ENCODE data around the gene PDXK. TPM values are rescaled to one million over a fixed set of nuclear protein-coding genes. Genes with fewer than 3 reads are reported as not detected.
A peak's percentile ranks its signal among the peaks of the same experiment; 100 is the strongest.

Gene PDXK
- total and polyA plus RNA-seq, 7 donors: 17.2 to 96.5 (median 37.0) TPM

DNA sequence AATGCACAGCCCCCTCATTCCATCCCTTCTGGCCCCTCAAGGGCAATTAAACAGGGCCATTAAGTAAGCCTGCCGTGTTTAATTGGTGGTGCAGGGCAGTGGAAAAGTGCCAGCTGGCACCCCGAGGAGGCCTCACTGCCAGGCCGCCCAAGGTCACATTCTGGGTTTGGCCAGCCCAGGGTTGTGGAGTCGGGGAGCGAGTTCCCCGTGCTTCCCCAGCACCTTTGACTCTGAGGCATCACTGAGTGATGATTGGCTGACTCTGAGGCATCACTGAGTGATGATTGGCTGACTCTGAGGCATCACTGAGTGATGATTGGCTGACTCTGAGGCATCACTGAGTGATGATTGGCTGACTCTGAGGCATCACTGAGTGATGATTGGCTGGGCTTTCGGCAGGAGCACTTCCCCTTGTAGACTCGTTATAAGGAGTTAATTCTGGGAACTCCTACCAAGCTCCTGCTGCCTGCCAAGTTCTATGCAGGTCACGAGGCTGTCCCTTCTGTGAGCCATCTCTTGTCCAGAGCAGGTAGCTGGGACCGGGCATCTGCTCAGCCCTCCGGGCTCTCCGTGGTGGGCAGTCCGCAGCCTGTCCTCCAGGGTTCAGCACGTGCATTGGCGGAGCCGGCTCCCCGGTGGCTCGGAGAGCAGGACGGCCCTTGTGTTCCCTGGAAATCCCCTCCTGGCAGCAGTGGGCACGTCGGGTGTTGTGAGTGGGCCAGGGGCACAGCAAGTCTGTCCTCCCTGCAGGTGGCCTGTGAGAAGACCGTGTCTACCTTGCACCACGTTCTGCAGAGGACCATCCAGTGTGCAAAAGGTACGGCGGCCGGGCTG lies 36.2 kb downstream of the PDXK start:
- DNase-seq: peak in 1 of 2 donors; percentile 46
- no peak for ATAC-seq
- intact Hi-C loops (cut with DNase I): loop anchor here in 1 of 2 donors (10.0 kb wide), 1 partner anchor 60 kb away; no protein-coding TSS in a partner anchor
- H3K27ac ChIP-seq: no peak overlapping the region
- peaks cover 10 to 74% of the 10 kb centered on the region in 2 donors for H3K36me3 ChIP-seq (ENCODE audit: insufficient read depth in 1 of 2, low read depth in 1 of 2)
- 77 to 87% (median 83%) methylated on average over 26 of the region's 26 CpGs for WGBS, 3 donors
- no peak overlapping the region for H3K4me3 ChIP-seq
- H3K4me1 ChIP-seq: no peaks in the 10 kb centered on the region
- no peaks in the 10 kb centered on the region for H3K9me3 ChIP-seq
- no peaks in the 10 kb centered on the region for H3K27me3 ChIP-seq (ENCODE audit: insufficient read depth in 3 of 3, low read length in 2 of 3)
- no peak for TF ChIP-seq CTCF (IDR thresholded peaks at IDR 0.05)

GRCh38 chr21:43755820-43756594 lies 37.1 kb downstream of the PDXK start:
- Histone ChIP-seq H3K27me3 (ENCODE audit: insufficient read depth in 3 of 3, low read length in 2 of 3) (no peaks in the 10 kb centered on the region), H3K27ac (no peak overlapping the region), H3K36me3 (ENCODE audit: insufficient read depth in 1 of 2, low read depth in 1 of 2) (peaks cover 10 to 71% of the 10 kb centered on the region in 2 donors), H3K4me1 (no peaks in the 10 kb centered on the region), H3K4me3 (no peak overlapping the region), H3K9me3 (no peaks in the 10 kb centered on the region)
- WGBS, 3 donors: 88 to 90% (median 89%) methylated on average over 37 of the region's 37 CpGs
- TF ChIP-seq CTCF (IDR thresholded peaks at IDR 0.05): no peak
- intact Hi-C loops (cut with DNase I): loop anchor here in 1 of 2 donors (10.0 kb wide), 1 partner anchor 59 kb away; no protein-coding TSS in a partner anchor
- ATAC-seq (no peak), DNase-seq (peak in 1 of 2 donors; percentile 47)

DNA sequence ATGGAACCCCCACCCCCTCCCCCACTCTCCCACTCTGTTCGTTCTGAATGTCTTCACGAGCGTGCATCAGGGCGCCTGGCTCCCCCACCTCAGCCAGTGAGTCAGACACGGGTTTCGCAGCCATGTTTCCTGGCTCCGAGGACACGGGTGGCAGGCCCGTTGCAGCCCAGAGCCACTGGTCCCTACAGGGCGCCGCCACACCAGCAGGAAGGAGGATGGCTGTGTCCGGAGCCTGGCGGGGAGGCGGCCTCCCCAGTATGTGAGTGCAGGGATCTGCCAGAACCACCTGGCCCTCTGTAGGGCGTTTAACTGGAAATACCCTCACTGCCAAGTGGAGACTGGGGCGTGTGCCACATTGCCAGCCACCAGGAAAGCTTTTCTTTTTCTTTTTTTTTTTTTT lies 38.7 kb downstream of the PDXK start:
- ATAC-seq (peak in 2 of 4 donors; percentile 9 to 24), DNase-seq (peak in 1 of 2 donors; percentile 50)
- Histone ChIP-seq H3K9me3 (no peaks in the 10 kb centered on the region), H3K4me1 (no peaks in the 10 kb centered on the region), H3K27me3 (ENCODE audit: insufficient read depth in 3 of 3, low read length in 2 of 3) (no peaks in the 10 kb centered on the region), H3K27ac (no peak overlapping the region), H3K4me3 (no peak overlapping the region), H3K36me3 (ENCODE audit: insufficient read depth in 1 of 2, low read depth in 1 of 2) (peaks cover 10 to 61% of the 10 kb centered on the region in 2 donors)
- no peak for TF ChIP-seq CTCF (IDR thresholded peaks at IDR 0.05)
- intact Hi-C loops (cut with DNase I): loop anchor here in 1 of 2 donors (10.0 kb wide), 1 partner anchor 57 kb away; no protein-coding TSS in a partner anchor
- WGBS, 3 donors: 71 to 80% (median 79%) methylated on average over 16 of the region's 16 CpGs

DNA sequence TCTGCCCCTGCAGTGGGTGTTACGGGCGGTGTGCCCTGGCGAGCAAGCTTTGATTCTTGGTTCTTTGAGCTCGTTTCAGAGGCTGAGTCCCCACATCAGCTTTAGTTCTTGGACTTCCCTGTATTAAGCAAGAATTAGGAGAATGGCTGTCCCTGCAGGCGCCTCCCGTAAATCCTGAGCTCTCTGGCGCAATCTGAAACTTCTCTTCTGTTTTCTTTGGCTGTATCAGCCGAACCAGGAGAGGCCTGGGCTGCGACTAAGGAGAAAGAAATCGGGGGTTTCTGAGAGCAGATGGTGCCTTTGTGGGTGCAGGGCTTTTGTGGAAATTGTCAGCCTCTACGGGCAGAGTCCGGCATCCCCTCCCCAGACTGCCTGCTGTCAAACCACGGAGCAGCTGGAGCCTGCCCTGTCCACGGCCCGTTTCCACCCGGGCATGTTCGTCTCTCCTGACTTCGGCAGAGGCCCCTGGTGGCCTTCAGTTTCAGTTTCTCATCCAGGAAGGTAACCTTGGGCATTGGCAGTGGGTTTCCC lies 39.2 kb downstream of the PDXK start:
- Histone ChIP-seq H3K9me3 (no peaks in the 10 kb centered on the region), H3K4me1 (no peaks in the 10 kb centered on the region), H3K36me3 (ENCODE audit: insufficient read depth in 1 of 2, low read depth in 1 of 2) (peaks cover 10 to 56% of the 10 kb centered on the region in 2 donors), H3K27ac (no peak overlapping the region), H3K4me3 (peak overlapping the region; percentile 20), H3K27me3 (ENCODE audit: insufficient read depth in 3 of 3, low read length in 2 of 3) (no peaks in the 10 kb centered on the region)
- WGBS, 3 donors: 44 to 67% (median 56%) methylated on average over 18 of the region's 18 CpGs
- ATAC-seq: peak in 3 of 4 donors; percentile 22 to 65 (median 51)
- intact Hi-C loops (cut with DNase I): loop anchor here in 1 of 2 donors (10.0 kb wide), 1 partner anchor 57 kb away; no protein-coding TSS in a partner anchor
- TF ChIP-seq CTCF (IDR thresholded peaks at IDR 0.05): no peak
- peak; percentile 55 to 59 for DNase-seq
